Endodermal cell (in vitro differentiated cells): Measurements from ENCODE around the gene ZBTB8B. TPM values are rescaled to one million over a fixed set of nuclear protein-coding genes. Genes with fewer than 3 reads are reported as not detected.

ENCODE experiments used
- DNase-seq: peaks from one replicate; pipeline ENCODE4 v3.0.0-alpha.2; 2017
- H3K27ac ChIP-seq: 2 replicates; pipeline ENCODE4 v1.5.1; 2013; ENCODE audit warnings: mild to moderate bottlenecking, low read depth, low read length, moderate library complexity
- H3K27me3 ChIP-seq: 2 replicates; pipeline ENCODE4 v1.6.1; 2013; ENCODE audit warnings: mild to moderate bottlenecking, low read length, moderate library complexity; ENCODE audit not compliant: insufficient read depth, control insufficient read depth, poor library complexity, severe bottlenecking
- H3K36me3 ChIP-seq: 2 replicates; pipeline ENCODE4 v1.7.0; 2013; ENCODE audit warnings: mild to moderate bottlenecking, low read length, moderate library complexity; ENCODE audit not compliant: control insufficient read depth, insufficient read depth
- H3K4me1 ChIP-seq: one replicate; pipeline ENCODE4 v1.7.0; 2013; ENCODE audit warnings: low read length; ENCODE audit not compliant: control insufficient read depth, insufficient read depth
- H3K4me3 ChIP-seq: 2 replicates; pipeline ENCODE4 v1.5.1; 2013; ENCODE audit warnings: mild to moderate bottlenecking, low read length, moderate library complexity
- H3K9ac ChIP-seq: 2 replicates; pipeline ENCODE4 v1.6.1; 2013; ENCODE audit warnings: mild to moderate bottlenecking, low read length, moderate library complexity; ENCODE audit not compliant: poor library complexity, severe bottlenecking; ENCODE audit errors: extremely low read depth
- H3K9me3 ChIP-seq: 2 replicates; pipeline ENCODE4 v1.6.1; 2013; ENCODE audit warnings: mild to moderate bottlenecking, low read length, moderate library complexity; ENCODE audit not compliant: control insufficient read depth
- H3K27ac Mint-ChIP-seq: 2 replicates; pipeline ENCODE4 v1.8.0; 2020; ENCODE audit warnings: mixed read lengths
- H3K27me3 Mint-ChIP-seq: 2 replicates; pipeline ENCODE4 v1.8.0; 2021; ENCODE audit warnings: mild to moderate bottlenecking, mixed read lengths; ENCODE audit not compliant: insufficient read depth
- H3K36me3 Mint-ChIP-seq: 2 replicates; pipeline ENCODE4 v1.8.0; 2020; ENCODE audit warnings: low read depth, mixed read lengths
- H3K4me1 Mint-ChIP-seq: 2 replicates; pipeline ENCODE4 v1.8.0; 2020; ENCODE audit warnings: mixed read lengths
- H3K4me3 Mint-ChIP-seq: 2 replicates; pipeline ENCODE4 v1.8.0; 2020; ENCODE audit warnings: mild to moderate bottlenecking, moderate library complexity, mixed read lengths
- H3K9me3 Mint-ChIP-seq: 2 replicates; pipeline ENCODE4 v1.8.0; 2020; ENCODE audit warnings: mild to moderate bottlenecking, mixed read lengths
- WGBS, 2 experiments: methylation state at CpG; one replicate each; pipeline versions ENCODE4 v1.1.5 to v1.1.7; 2013; ENCODE audit warnings: missing lambda C conversion rate in 2 of 2, mixed read lengths in 1 of 2; ENCODE audit not compliant: insufficient coverage in 1 of 2, insufficient read length in 1 of 2; 5-methylcytosine and 5-hydroxymethylcytosine counted together
- long read RNA-seq, 4 experiments: library from polyadenylated mRNA in 2 of 4; library from RNA in 1 of 4; library from capped mRNA in 1 of 4; stranded (forward) in 3 of 4; unstranded in 1 of 4; transcript quantifications; one replicate each; pipeline ENCODE4 v2.0.0, GENCODE V29; 2020 to 2021; ENCODE audit warnings: inconsistent platforms in 1 of 4
- polyA plus RNA-seq, 2 experiments: library from polyadenylated mRNA; stranded (reverse); fragments of 50-300 nt; gene quantifications; one replicate each; pipeline ENCODE4 v1.2.3, GENCODE V29; 2013
- total RNA-seq, 2 donors: library from RNA; stranded (reverse); fragmentation: NEBNext Ultra II Directional in 1 of 2; extraction: Animal tissue kit (Norgen Biotek cat#: 25700) in 1 of 2; gene quantifications; 2 replicates in 1 of 2; 3 replicates in 1 of 2; pipeline ENCODE4 v1.2.1, GENCODE V29; 2021
- TF ChIP-seq, protein P1 (sequence below): fragments of 200-600 bp; sonication (generic); conservative IDR thresholded peaks from 2 replicates; pipeline ENCODE4 v1.5.0; 2021; ENCODE audit warnings: antibody characterized with exemption, mild to moderate bottlenecking

The ZBTB8B gene
- total RNA-seq, result 1 to 10 TPM; 2.7 to 5.0 TPM
- polyA plus RNA-seq (2013, experiment 1 of 2), result 1.4 TPM
- 1.4 TPM for polyA plus RNA-seq (2013, experiment 2 of 2)
- long read RNA-seq, experiment 1, partial matches to known transcripts, result 1 of 3 reads
- long read RNA-seq, experiment 1, other reads (novel, unspliced or antisense), result 2 of 3 reads
- long read RNA-seq, experiment 2, full-length matches to known transcripts, result 6 of 6 reads
- long read RNA-seq, experiment 2, partial matches to known transcripts, result 0 of 6 reads
- long read RNA-seq, experiment 2, other reads (novel, unspliced or antisense), result 0 of 6 reads
- long read RNA-seq, experiment 3, full-length matches to known transcripts, result 15 of 15 reads
- long read RNA-seq, experiment 3, partial matches to known transcripts, result 0 of 15 reads
- long read RNA-seq, experiment 3, other reads (novel, unspliced or antisense), result 0 of 15 reads
- long read RNA-seq, experiment 4, full-length matches to known transcripts, result 1 of 3 reads
- long read RNA-seq, experiment 4, partial matches to known transcripts, result 1 of 3 reads
- long read RNA-seq, experiment 4, other reads (novel, unspliced or antisense), result 1 of 3 reads

DNA sequence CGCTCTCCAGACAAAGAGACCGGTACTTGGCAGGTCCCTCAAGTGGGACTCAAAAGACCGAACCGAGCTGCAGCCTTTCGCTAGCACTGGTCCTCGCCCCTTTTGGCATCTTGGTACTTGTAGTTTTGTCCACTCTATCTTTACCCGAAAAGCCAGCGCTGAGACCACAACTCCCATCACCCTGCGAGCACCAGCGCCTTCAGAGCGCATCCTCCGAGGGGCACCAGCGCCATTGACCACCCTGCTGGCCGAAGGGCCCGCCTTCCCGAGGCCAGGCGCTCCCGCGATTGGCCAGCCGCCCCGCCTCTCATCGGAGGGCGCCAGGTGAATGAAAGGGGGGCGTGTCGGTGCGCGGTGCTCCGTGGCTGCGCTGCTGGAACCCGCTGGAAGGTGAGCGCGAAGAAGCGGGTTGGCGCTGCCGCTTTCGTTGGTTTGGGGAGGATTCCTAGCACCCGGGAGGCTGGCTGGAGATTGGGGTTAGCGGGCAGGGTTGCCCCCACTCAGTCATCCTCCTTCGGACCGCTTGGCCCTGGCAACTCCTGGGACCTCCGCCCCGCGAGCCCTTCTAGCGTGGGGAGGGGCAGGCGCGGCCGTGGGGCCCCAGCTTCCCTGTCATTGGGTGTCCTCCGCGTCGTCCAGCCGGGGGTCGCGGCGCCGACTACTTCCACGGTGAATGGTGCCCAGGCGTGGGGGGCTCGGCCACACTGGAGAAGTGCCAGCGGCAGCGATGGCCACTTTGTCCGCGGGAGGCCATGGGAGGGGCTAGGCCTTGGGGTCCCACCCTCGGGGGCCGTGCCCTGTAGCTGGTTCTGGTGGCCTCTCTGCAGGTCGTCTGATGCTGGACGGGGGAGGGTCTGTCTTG is at the start of gene ZBTB8B:
Gene ZBTB8B (plus strand): TSS at position 357 of the 862 bp plus-strand sequence. CDS start 5,553 bp downstream, outside the sequence.
- peaks cover 14% of the 10 kb centered on the region for H3K9me3 ChIP-seq
- no peak within 1 kb of the TSS for H3K9ac ChIP-seq
- no peaks in the 10 kb centered on the region for H3K36me3 ChIP-seq
- TF ChIP-seq, protein P1, sequence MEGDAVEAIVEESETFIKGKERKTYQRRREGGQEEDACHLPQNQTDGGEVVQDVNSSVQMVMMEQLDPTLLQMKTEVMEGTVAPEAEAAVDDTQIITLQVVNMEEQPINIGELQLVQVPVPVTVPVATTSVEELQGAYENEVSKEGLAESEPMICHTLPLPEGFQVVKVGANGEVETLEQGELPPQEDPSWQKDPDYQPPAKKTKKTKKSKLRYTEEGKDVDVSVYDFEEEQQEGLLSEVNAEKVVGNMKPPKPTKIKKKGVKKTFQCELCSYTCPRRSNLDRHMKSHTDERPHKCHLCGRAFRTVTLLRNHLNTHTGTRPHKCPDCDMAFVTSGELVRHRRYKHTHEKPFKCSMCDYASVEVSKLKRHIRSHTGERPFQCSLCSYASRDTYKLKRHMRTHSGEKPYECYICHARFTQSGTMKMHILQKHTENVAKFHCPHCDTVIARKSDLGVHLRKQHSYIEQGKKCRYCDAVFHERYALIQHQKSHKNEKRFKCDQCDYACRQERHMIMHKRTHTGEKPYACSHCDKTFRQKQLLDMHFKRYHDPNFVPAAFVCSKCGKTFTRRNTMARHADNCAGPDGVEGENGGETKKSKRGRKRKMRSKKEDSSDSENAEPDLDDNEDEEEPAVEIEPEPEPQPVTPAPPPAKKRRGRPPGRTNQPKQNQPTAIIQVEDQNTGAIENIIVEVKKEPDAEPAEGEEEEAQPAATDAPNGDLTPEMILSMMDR, result no peak
- no peaks in the 10 kb centered on the region for H3K36me3 Mint-ChIP-seq
- peak within 1 kb of the TSS; percentile 87 for H3K4me3 ChIP-seq
- WGBS, 2 experiments, result 0% methylated on average over 24 to 66 of the region's 66 CpGs
- peaks cover 12% of the 10 kb centered on the region for H3K9me3 Mint-ChIP-seq
- H3K4me1 Mint-ChIP-seq, result peaks cover 20% of the 10 kb centered on the region
- H3K27ac ChIP-seq, result no peak within 1 kb of the TSS
- peaks cover 9% of the 10 kb centered on the region for H3K27me3 ChIP-seq
- DNase-seq, result peak; percentile 99
- H3K27me3 Mint-ChIP-seq, result peaks cover 12% of the 10 kb centered on the region
- no peaks in the 10 kb centered on the region for H3K4me1 ChIP-seq
- peak within 1 kb of the TSS; percentile 71 for H3K4me3 Mint-ChIP-seq
- H3K27ac Mint-ChIP-seq, result peak within 1 kb of the TSS; percentile 80

DNA sequence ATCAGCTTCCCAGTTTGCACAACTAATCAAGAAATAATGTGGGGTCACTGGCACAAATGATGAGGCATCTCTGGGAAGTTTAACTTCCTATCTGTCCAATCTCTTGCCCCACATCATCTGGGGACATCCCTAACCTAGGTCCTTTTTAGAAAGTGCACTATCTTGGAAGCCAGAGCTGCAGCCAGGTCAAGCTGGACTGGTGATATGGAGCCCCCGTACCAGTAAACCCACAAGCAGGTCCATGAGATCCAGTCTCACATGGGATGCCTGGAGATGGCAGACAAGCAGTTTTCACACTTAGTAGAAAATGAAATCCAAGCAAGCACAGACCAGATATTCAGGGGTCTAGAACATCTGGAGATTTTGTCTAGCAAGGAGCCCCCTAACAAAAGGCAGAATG is 43.1 kb upstream of the ZBTB8B start:
- WGBS, 2 experiments, result 80 to 92% methylated on average over 1 of the region's 1 CpG
- H3K36me3 Mint-ChIP-seq, result peaks cover 41% of the 10 kb centered on the region
- TF ChIP-seq, protein P1, result no peak
- no peak overlapping the region for H3K27ac Mint-ChIP-seq
- Histone ChIP-seq H3K27ac (no peak overlapping the region), H3K27me3 (no peaks in the 10 kb centered on the region), H3K4me1 (no peaks in the 10 kb centered on the region), H3K9me3 (peaks cover 34% of the 10 kb centered on the region), H3K4me3 (no peak overlapping the region), H3K36me3 (no peaks in the 10 kb centered on the region), H3K9ac (no peak overlapping the region)
- no peak for DNase-seq
- H3K4me1 Mint-ChIP-seq, result peaks cover 18% of the 10 kb centered on the region
- no peak overlapping the region for H3K4me3 Mint-ChIP-seq
- peaks cover 1% of the 10 kb centered on the region for H3K27me3 Mint-ChIP-seq
- H3K9me3 Mint-ChIP-seq, result peaks cover 31% of the 10 kb centered on the region

DNA sequence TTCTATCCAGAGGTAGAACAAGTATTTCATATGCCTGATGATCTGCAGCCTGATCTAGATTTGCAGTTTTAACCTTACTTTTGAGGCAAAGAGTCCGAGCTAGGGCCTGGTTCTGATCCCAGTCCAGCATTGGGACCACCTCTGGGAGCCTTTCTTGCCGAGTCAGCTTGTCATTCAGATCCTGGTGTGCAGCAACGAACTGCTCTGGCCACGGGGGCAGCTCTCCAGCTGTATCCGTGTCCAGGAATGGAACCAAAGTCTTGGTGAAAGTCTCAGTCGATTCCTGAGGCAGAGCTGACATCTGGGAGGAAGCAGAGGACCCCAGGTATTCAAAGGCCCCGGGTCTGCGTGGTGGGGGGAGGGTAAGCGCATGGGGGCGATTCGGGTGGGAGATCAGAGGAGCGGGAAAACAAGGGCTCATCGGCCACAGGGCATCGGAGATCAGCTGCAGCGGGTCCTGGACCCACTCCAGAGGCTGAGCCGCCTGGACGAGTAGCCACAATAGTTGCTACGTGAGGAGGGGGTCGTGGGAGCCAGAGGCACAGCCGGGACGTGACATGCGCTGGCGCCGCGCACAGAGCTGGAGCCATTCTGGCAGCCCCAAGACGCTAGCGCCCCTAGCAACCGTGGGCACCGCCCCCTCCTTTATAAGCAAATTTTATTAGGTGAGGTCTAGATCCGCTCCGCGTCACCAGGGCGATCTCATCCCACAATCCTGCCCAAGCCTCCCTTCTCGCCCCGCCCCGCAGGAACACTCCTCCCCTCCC is 38.2 kb upstream of the ZBTB8B start:
- Mint-ChIP-seq H3K9me3 (no peaks in the 10 kb centered on the region), H3K4me1 (peaks cover 21% of the 10 kb centered on the region), H3K27me3 (peaks cover 3% of the 10 kb centered on the region), H3K36me3 (peaks cover 35% of the 10 kb centered on the region), H3K4me3 (peak overlapping the region; percentile 13), H3K27ac (no peak overlapping the region)
- Histone ChIP-seq H3K27ac (no peak overlapping the region), H3K9me3 (no peaks in the 10 kb centered on the region), H3K4me3 (no peak overlapping the region), H3K4me1 (no peaks in the 10 kb centered on the region), H3K9ac (no peak overlapping the region), H3K36me3 (no peaks in the 10 kb centered on the region), H3K27me3 (no peaks in the 10 kb centered on the region)
- TF ChIP-seq, protein P1, result no peak
- WGBS, 2 experiments, result 94 to 95% methylated on average over 9 to 36 of the region's 36 CpGs
- DNase-seq, result peak; percentile 64
